GM23338 (cell line): ENCODE results near the gene OAS1. TPM values are rescaled to one million over a fixed set of nuclear protein-coding genes. Genes with fewer than 3 reads are reported as not detected.

Experiments used
- ATAC-seq: fragments of 200-7000 bp; cut with Tn5 transposase; 3 replicates; pipeline ENCODE4 v1.9.1; 2020
- DNase-seq: peaks from one replicate; pipeline ENCODE4 v3.0.0-alpha.2; 2015; ENCODE audit warnings: low spot score
- H2AFZ ChIP-seq: fragments of 200-600 bp; sonication (generic); 2 replicates; pipeline ENCODE4 v1.8.0; 2016; ENCODE audit warnings: antibody characterized with exemption, mild to moderate bottlenecking, moderate library complexity
- H3F3A ChIP-seq: fragments of 200-600 bp; sonication (generic); replicated peaks from 2 replicates; pipeline ENCODE4 v1.8.0; 2017; ENCODE audit warnings: antibody characterized with exemption, mixed run types, low read depth
- H3K27ac ChIP-seq: fragments of 200-600 bp; sonication (generic); 2 replicates; pipeline ENCODE4 v1.6.1; 2016; ENCODE audit warnings: low read depth
- H3K27me3 ChIP-seq: fragments of 200-600 bp; sonication (generic); 2 replicates; pipeline ENCODE4 v1.8.0; 2016; ENCODE audit warnings: mild to moderate bottlenecking, mixed run types, moderate library complexity; ENCODE audit not compliant: insufficient read depth
- H3K36me3 ChIP-seq: fragments of 200-600 bp; sonication (generic); 2 replicates; pipeline ENCODE4 v1.8.0; 2016; ENCODE audit warnings: mild to moderate bottlenecking; ENCODE audit not compliant: insufficient read depth
- H3K4me1 ChIP-seq: fragments of 200-600 bp; sonication (generic); 2 replicates; pipeline ENCODE4 v1.8.0; 2016; ENCODE audit warnings: mild to moderate bottlenecking, moderate library complexity; ENCODE audit not compliant: insufficient read depth
- H3K4me2 ChIP-seq: fragments of 200-600 bp; sonication (generic); 2 replicates; pipeline ENCODE4 v1.7.1; 2017; ENCODE audit warnings: mixed run types
- H3K4me3 ChIP-seq: fragments of 200-600 bp; sonication (generic); 2 replicates; pipeline ENCODE4 v1.6.1; 2016; ENCODE audit warnings: mixed run types
- H3K79me2 ChIP-seq: fragments of 200-600 bp; sonication (generic); replicated peaks from 2 replicates; pipeline ENCODE4 v1.8.0; 2017; ENCODE audit warnings: mild to moderate bottlenecking; ENCODE audit not compliant: insufficient read depth
- H3K9me2 ChIP-seq: fragments of 200-600 bp; sonication (generic); 2 replicates; pipeline ENCODE4 v1.8.0; 2017; ENCODE audit not compliant: insufficient read depth
- H4K20me1 ChIP-seq: fragments of 200-600 bp; sonication (generic); replicated peaks from 2 replicates; pipeline ENCODE4 v1.8.0; 2017; ENCODE audit warnings: mild to moderate bottlenecking; ENCODE audit not compliant: insufficient read depth
- H3K27ac Mint-ChIP-seq: 2 replicates; pipeline ENCODE4 v1.8.0; 2020; ENCODE audit warnings: inconsistent platforms, mild to moderate bottlenecking, moderate library complexity, mixed read lengths
- H3K27me3 Mint-ChIP-seq: 3 replicates; pipeline ENCODE4 v1.8.0; 2022; ENCODE audit warnings: low read depth, mild to moderate bottlenecking, moderate library complexity, mixed read lengths, inconsistent platforms; ENCODE audit not compliant: insufficient read depth, poor library complexity
- H3K36me3 Mint-ChIP-seq: 3 replicates; pipeline ENCODE4 v1.8.0; 2021; ENCODE audit warnings: low read depth, mild to moderate bottlenecking, inconsistent platforms, moderate library complexity, mixed read lengths
- H3K4me1 Mint-ChIP-seq: 3 replicates; pipeline ENCODE4 v1.8.0; 2020; ENCODE audit warnings: mild to moderate bottlenecking, inconsistent platforms, mixed read lengths
- H3K4me3 Mint-ChIP-seq: 3 replicates; pipeline ENCODE4 v1.8.0; 2021; ENCODE audit warnings: moderate library complexity, mild to moderate bottlenecking, inconsistent platforms, mixed read lengths
- H3K9me3 Mint-ChIP-seq: 3 replicates; pipeline ENCODE4 v1.8.0; 2020; ENCODE audit warnings: moderate library complexity, mild to moderate bottlenecking, inconsistent platforms, mixed read lengths
- JUNB ChIP-seq: IDR thresholded peaks from one replicate; pipeline ENCODE4 v1.6.1; 2016; ENCODE audit warnings: antibody characterized with exemption; ENCODE audit not compliant: unreplicated experiment
- polyA plus RNA-seq: library from polyadenylated mRNA; unstranded; fragments of >200 nt; fragmentation: Nextera tagmentation; extraction: Ambion mirVana; gene quantifications from 2 replicates; pipeline ENCODE4 v1.2.1, GENCODE V29; 2016
- total RNA-seq: library from RNA; depleted of rRNA; stranded (reverse); fragments of >200 nt; shearing (Covaris generic); gene quantifications from 2 replicates; pipeline ENCODE4 v1.2.3, GENCODE V29; 2014
- TF ChIP-seq, protein P1 (sequence below): fragments of 250-450 bp; sonication (Bioruptor Pico); IDR thresholded peaks from 2 replicates; pipeline ENCODE4 v1.5.0; 2020; ENCODE audit warnings: mild to moderate bottlenecking, moderate library complexity
- TF ChIP-seq, protein P2 (sequence below): IDR thresholded peaks from 2 replicates; pipeline ENCODE4 v1.6.1; 2016; ENCODE audit warnings: antibody characterized with exemption
- TF ChIP-seq, protein P3 (sequence below), 2 experiments: fragments of 200-600 bp in 1 of 2; sonication (generic) in 1 of 2; conservative IDR thresholded peaks; 2 replicates each; pipeline versions ENCODE4 v1.5.1 to v1.6.1; 2016 to 2017; ENCODE audit warnings: antibody characterized with exemption in 2 of 2, low read depth in 2 of 2, mild to moderate bottlenecking in 2 of 2, moderate library complexity in 1 of 2

Gene OAS1
- total and polyA plus RNA-seq, 2 experiments from 2014 or later, result not detected

DNA sequence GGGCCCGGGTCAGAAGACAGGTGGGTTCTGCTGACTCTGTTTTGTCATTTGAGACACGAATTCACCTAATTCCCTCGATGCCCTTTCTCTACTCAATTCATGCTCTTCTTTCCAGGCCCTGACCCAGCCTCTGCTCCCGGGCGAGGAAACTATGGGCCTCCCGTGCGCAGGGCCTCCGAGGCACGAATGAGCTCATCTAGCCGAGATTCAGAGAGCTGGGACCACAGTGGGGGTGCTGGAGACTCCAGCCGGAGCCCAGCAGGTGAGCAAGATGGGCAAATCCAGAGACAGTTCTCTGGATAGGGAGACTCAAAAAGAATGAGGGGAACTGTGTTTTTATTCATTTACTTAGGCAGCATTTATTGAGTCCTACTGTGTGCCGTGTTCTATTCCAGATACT lies 37.0 kb upstream of the OAS1 start:
- Mint-ChIP-seq H3K4me1 (no peaks in the 10 kb centered on the region), H3K4me3 (no peak overlapping the region), H3K9me3 (no peaks in the 10 kb centered on the region), H3K27me3 (peaks cover 7% of the 10 kb centered on the region), H3K27ac (no peak overlapping the region), H3K36me3 (no peaks in the 10 kb centered on the region)
- Histone ChIP-seq H3K36me3 (no peaks in the 10 kb centered on the region), H3K27me3 (no peaks in the 10 kb centered on the region), H3F3A (no peaks in the 10 kb centered on the region), H3K9me2 (no peaks in the 10 kb centered on the region; the same call in 1 of the 2 replicates), H3K79me2 (no peaks in the 10 kb centered on the region), H2AFZ (no peak overlapping the region), H4K20me1 (peaks cover 3% of the 10 kb centered on the region; the same call in 1 of the 2 replicates), H3K27ac (no peak overlapping the region), H3K4me3 (no peak overlapping the region), H3K4me2 (no peak overlapping the region), H3K4me1 (no peaks in the 10 kb centered on the region)
- no peak for ATAC-seq
- no peak for TF ChIP-seq JUNB
- TF ChIP-seq, protein P1, sequence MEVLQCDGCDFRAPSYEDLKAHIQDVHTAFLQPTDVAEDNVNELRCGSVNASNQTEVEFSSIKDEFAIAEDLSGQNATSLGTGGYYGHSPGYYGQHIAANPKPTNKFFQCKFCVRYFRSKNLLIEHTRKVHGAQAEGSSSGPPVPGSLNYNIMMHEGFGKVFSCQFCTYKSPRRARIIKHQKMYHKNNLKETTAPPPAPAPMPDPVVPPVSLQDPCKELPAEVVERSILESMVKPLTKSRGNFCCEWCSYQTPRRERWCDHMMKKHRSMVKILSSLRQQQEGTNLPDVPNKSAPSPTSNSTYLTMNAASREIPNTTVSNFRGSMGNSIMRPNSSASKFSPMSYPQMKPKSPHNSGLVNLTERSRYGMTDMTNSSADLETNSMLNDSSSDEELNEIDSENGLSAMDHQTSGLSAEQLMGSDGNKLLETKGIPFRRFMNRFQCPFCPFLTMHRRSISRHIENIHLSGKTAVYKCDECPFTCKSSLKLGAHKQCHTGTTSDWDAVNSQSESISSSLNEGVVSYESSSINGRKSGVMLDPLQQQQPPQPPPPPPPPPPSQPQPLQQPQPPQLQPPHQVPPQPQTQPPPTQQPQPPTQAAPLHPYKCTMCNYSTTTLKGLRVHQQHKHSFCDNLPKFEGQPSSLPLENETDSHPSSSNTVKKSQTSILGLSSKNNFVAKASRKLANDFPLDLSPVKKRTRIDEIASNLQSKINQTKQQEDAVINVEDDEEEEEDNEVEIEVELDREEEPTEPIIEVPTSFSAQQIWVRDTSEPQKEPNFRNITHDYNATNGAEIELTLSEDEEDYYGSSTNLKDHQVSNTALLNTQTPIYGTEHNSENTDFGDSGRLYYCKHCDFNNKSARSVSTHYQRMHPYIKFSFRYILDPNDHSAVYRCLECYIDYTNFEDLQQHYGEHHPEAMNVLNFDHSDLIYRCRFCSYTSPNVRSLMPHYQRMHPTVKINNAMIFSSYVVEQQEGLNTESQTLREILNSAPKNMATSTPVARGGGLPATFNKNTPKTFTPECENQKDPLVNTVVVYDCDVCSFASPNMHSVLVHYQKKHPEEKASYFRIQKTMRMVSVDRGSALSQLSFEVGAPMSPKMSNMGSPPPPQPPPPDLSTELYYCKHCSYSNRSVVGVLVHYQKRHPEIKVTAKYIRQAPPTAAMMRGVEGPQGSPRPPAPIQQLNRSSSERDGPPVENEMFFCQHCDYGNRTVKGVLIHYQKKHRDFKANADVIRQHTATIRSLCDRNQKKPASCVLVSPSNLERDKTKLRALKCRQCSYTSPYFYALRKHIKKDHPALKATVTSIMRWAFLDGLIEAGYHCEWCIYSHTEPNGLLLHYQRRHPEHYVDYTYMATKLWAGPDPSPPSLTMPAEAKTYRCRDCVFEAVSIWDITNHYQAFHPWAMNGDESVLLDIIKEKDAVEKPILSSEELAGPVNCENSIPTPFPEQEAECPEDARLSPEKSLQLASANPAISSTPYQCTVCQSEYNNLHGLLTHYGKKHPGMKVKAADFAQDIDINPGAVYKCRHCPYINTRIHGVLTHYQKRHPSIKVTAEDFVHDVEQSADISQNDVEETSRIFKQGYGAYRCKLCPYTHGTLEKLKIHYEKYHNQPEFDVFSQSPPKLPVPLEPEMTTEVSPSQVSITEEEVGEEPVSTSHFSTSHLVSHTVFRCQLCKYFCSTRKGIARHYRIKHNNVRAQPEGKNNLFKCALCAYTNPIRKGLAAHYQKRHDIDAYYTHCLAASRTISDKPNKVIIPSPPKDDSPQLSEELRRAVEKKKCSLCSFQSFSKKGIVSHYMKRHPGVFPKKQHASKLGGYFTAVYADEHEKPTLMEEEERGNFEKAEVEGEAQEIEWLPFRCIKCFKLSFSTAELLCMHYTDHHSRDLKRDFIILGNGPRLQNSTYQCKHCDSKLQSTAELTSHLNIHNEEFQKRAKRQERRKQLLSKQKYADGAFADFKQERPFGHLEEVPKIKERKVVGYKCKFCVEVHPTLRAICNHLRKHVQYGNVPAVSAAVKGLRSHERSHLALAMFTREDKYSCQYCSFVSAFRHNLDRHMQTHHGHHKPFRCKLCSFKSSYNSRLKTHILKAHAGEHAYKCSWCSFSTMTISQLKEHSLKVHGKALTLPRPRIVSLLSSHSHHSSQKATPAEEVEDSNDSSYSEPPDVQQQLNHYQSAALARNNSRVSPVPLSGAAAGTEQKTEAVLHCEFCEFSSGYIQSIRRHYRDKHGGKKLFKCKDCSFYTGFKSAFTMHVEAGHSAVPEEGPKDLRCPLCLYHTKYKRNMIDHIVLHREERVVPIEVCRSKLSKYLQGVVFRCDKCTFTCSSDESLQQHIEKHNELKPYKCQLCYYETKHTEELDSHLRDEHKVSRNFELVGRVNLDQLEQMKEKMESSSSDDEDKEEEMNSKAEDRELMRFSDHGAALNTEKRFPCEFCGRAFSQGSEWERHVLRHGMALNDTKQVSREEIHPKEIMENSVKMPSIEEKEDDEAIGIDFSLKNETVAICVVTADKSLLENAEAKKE, result no peak
- TF ChIP-seq, protein P2, sequence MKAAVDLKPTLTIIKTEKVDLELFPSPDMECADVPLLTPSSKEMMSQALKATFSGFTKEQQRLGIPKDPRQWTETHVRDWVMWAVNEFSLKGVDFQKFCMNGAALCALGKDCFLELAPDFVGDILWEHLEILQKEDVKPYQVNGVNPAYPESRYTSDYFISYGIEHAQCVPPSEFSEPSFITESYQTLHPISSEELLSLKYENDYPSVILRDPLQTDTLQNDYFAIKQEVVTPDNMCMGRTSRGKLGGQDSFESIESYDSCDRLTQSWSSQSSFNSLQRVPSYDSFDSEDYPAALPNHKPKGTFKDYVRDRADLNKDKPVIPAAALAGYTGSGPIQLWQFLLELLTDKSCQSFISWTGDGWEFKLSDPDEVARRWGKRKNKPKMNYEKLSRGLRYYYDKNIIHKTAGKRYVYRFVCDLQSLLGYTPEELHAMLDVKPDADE, result no peak
- TF ChIP-seq, protein P3, sequence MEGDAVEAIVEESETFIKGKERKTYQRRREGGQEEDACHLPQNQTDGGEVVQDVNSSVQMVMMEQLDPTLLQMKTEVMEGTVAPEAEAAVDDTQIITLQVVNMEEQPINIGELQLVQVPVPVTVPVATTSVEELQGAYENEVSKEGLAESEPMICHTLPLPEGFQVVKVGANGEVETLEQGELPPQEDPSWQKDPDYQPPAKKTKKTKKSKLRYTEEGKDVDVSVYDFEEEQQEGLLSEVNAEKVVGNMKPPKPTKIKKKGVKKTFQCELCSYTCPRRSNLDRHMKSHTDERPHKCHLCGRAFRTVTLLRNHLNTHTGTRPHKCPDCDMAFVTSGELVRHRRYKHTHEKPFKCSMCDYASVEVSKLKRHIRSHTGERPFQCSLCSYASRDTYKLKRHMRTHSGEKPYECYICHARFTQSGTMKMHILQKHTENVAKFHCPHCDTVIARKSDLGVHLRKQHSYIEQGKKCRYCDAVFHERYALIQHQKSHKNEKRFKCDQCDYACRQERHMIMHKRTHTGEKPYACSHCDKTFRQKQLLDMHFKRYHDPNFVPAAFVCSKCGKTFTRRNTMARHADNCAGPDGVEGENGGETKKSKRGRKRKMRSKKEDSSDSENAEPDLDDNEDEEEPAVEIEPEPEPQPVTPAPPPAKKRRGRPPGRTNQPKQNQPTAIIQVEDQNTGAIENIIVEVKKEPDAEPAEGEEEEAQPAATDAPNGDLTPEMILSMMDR (conservative IDR thresholded peaks at IDR 0.05; ENCODE audit: low read depth in 2 of 2), result no peak
- no peak for DNase-seq
